C4-2B (cell line): ENCODE results near the gene PARD3.

Source experiments
- ZFX ChIP-seq: fragments of 450-650 bp; IDR thresholded peaks from 2 replicates; pipeline ENCODE4 v1.6.1; 2017
- TF ChIP-seq, protein P1 (sequence below): fragments of 450-650 bp; conservative IDR thresholded peaks from 2 replicates; pipeline ENCODE4 v1.5.1; 2017; ENCODE audit warnings: mild to moderate bottlenecking

DNA sequence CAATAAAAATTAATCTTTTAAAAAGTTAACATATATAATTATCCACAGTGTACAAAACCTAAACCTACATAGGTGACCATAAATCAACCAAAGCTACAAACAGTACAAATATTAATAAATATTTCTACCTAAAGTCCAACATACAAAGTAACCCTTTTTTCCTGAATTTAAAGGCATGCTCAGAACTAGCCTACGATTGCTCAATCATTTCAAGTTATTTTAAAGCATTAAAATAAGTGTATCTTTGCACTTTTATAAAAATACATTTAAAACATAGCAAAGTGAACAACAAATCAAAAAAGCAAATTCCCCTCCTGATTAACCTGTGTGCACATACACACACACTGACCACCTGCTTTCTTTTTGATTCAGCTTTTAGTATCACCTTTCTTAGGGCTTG lies 202.2 kb downstream of the PARD3 start:
- TF ChIP-seq, protein P1, sequence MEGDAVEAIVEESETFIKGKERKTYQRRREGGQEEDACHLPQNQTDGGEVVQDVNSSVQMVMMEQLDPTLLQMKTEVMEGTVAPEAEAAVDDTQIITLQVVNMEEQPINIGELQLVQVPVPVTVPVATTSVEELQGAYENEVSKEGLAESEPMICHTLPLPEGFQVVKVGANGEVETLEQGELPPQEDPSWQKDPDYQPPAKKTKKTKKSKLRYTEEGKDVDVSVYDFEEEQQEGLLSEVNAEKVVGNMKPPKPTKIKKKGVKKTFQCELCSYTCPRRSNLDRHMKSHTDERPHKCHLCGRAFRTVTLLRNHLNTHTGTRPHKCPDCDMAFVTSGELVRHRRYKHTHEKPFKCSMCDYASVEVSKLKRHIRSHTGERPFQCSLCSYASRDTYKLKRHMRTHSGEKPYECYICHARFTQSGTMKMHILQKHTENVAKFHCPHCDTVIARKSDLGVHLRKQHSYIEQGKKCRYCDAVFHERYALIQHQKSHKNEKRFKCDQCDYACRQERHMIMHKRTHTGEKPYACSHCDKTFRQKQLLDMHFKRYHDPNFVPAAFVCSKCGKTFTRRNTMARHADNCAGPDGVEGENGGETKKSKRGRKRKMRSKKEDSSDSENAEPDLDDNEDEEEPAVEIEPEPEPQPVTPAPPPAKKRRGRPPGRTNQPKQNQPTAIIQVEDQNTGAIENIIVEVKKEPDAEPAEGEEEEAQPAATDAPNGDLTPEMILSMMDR: no peak
- no peak for TF ChIP-seq ZFX
